Fibroblast of lung (primary cell): ENCODE results near the gene FAM98C. TPM values are rescaled to one million over a fixed set of nuclear protein-coding genes. Genes with fewer than 3 reads are reported as not detected.

Experiments used
- DNase-seq, 2 donors: peaks; one replicate each; pipeline versions ENCODE4 v3.0.0 to v3.0.0-alpha.2; 2010; ENCODE audit warnings: low read depth in 2 of 2
- H2AFZ ChIP-seq: 2 replicates; pipeline ENCODE4 v1.5.1; 2012; ENCODE audit warnings: low read length, control low read depth, inconsistent platforms
- H3K27ac ChIP-seq: 2 replicates; pipeline ENCODE4 v1.5.1; 2011; ENCODE audit warnings: low read length, control low read depth; ENCODE audit not compliant: insufficient read depth
- H3K27me3 ChIP-seq: 2 replicates; pipeline ENCODE4 v1.5.1; 2011; ENCODE audit warnings: mild to moderate bottlenecking, low read length; ENCODE audit not compliant: control insufficient read depth, insufficient read depth
- H3K36me3 ChIP-seq: 2 replicates; pipeline ENCODE4 v1.5.1; 2011; ENCODE audit warnings: low read length; ENCODE audit not compliant: control insufficient read depth, insufficient read depth
- H3K4me1 ChIP-seq: 2 replicates; pipeline ENCODE4 v1.5.1; 2011; ENCODE audit warnings: low read length; ENCODE audit not compliant: control insufficient read depth, insufficient read depth; ENCODE audit errors: extremely low read depth
- H3K4me2 ChIP-seq: 2 replicates; pipeline ENCODE4 v1.5.1; 2011; ENCODE audit warnings: low read length, control low read depth; ENCODE audit not compliant: insufficient read depth; ENCODE audit errors: extremely low read depth
- H3K4me3 ChIP-seq, 4 experiments: fragments of 200-600 bp in 1 of 4; sonication (generic) in 1 of 4; replicated peaks in 1 of 4; 2 replicates each; pipeline ENCODE4 v1.5.1; 2011 to 2016; ENCODE audit warnings: low read length in 4 of 4, low read depth in 3 of 4, mild to moderate bottlenecking in 3 of 4, control low read depth in 2 of 4, inconsistent platforms in 1 of 4, mixed read lengths in 1 of 4; ENCODE audit not compliant: insufficient read depth in 1 of 4; ENCODE audit errors: control extremely low read depth in 1 of 4
- H3K79me2 ChIP-seq: 2 replicates; pipeline ENCODE4 v1.5.1; 2012; ENCODE audit warnings: mild to moderate bottlenecking, low read length, inconsistent platforms; ENCODE audit not compliant: control insufficient read depth, insufficient read depth
- H3K9ac ChIP-seq: 2 replicates; pipeline ENCODE4 v1.5.1; 2011; ENCODE audit warnings: mild to moderate bottlenecking, low read length, control low read depth; ENCODE audit not compliant: insufficient read depth
- H3K9me3 ChIP-seq: 2 replicates; pipeline ENCODE4 v1.5.1; 2012; ENCODE audit warnings: low read depth, low read length; ENCODE audit not compliant: control insufficient read depth, insufficient read depth
- H4K20me1 ChIP-seq: 2 replicates; pipeline ENCODE4 v1.5.1; 2011; ENCODE audit warnings: low read length; ENCODE audit not compliant: control insufficient read depth, insufficient read depth; ENCODE audit errors: extremely low read depth
- CTCF ChIP-seq, 2 donors: IDR thresholded peaks in 1 of 2; conservative IDR thresholded peaks in 1 of 2; 1 replicate in 1 of 2; 2 replicates in 1 of 2; pipeline ENCODE4 v1.5.1; 2011 to 2012; ENCODE audit warnings: low read length in 2 of 2, control low read depth in 1 of 2, inconsistent platforms in 1 of 2, low read depth in 1 of 2, mild to moderate bottlenecking in 1 of 2
- EZH2 ChIP-seq: IDR thresholded peaks from 2 replicates; pipeline ENCODE4 v1.5.1; 2012; ENCODE audit warnings: low read length, control low read depth, mild to moderate bottlenecking; ENCODE audit errors: missing control alignments
- polyA plus RNA-seq, 2 donors: library from polyadenylated mRNA; depleted of rRNA in 1 of 2; stranded (reverse) in 1 of 2; unstranded in 1 of 2; fragments of >200 nt; gene quantifications; 2 replicates each; pipeline ENCODE4 v1.2.1, GENCODE V29; 2011 to 2012; ENCODE audit warnings: missing spikeins in 1 of 2
- total RNA-seq: library from RNA; depleted of rRNA; stranded (reverse); fragments of >200 nt; gene quantifications from 2 replicates; pipeline ENCODE4 v1.2.1, GENCODE V29; 2014

The FAM98C gene
- total and polyA plus RNA-seq, 2 donors (not counting 1 experiment from before 2014, with no cell fraction given), result 4.5 to 10.6 TPM

DNA sequence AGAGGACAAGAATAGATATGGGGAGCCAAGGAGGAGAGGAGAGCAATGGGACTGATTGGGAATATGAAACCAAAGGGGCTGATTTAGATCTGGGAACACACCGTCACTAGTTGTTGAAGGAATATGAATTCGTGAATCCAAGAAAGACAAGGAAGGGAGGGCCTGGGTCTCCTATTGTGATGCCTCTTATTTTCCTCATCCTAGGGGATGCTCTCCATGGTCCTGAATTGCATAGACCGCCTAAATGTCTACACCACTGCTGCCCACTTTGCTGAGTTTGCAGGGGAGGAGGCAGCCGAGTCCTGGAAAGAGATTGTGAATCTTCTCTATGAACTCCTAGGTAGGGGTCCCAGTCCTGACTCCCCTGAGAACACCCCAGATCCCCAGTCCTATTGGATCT, 52.1 kb downstream of the FAM98C start:
- Histone ChIP-seq H2AFZ (no peak overlapping the region), H4K20me1 (no peaks in the 10 kb centered on the region), H3K27me3 (no peaks in the 10 kb centered on the region), H3K9ac (no peak overlapping the region), H3K4me3 (no peak overlapping the region), H3K27ac (no peak overlapping the region), H3K4me2 (no peak overlapping the region), H3K4me1 (no peaks in the 10 kb centered on the region), H3K36me3 (no peaks in the 10 kb centered on the region), H3K9me3 (no peaks in the 10 kb centered on the region), H3K79me2 (no peaks in the 10 kb centered on the region)
- TF ChIP-seq EZH2, result no peak
- TF ChIP-seq CTCF (conservative IDR thresholded peaks at IDR 0.05 in 1 of 2, IDR thresholded peaks at IDR 0.05 in 1 of 2; ENCODE audit: low read depth in 1 of 2, low read length in 2 of 2), result no peak
- peak; percentile 14 to 15 for DNase-seq

DNA sequence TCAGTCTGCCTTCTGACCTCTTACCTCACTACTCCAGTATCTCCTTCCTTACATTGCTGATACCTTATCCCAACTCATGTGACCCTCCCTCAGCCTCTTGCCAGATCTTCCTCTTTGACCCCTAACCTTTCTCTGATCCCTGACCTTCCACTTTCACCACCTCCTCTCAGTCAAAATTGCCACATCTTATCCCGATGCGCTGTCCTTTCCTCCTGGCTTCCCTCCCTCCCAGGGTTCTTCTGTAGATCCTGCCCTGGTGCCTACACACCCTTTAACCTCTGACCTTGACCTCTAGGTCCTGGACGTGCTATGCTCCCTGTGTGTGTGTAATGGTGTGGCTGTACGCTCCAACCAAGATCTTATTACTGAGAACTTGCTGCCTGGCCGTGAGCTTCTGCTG, 54.3 kb downstream of the FAM98C start:
- Histone ChIP-seq H3K4me3 (no peak overlapping the region), H3K27ac (no peak overlapping the region), H3K9ac (no peak overlapping the region), H3K4me2 (no peak overlapping the region), H3K4me1 (no peaks in the 10 kb centered on the region), H3K79me2 (no peaks in the 10 kb centered on the region), H4K20me1 (no peaks in the 10 kb centered on the region), H3K27me3 (no peaks in the 10 kb centered on the region), H3K36me3 (no peaks in the 10 kb centered on the region), H2AFZ (no peak overlapping the region), H3K9me3 (no peaks in the 10 kb centered on the region)
- no peak for DNase-seq
- no peak for TF ChIP-seq CTCF (conservative IDR thresholded peaks at IDR 0.05 in 1 of 2, IDR thresholded peaks at IDR 0.05 in 1 of 2; ENCODE audit: low read depth in 1 of 2, low read length in 2 of 2)
- TF ChIP-seq EZH2, result no peak

- TF ChIP-seq CTCF (conservative IDR thresholded peaks at IDR 0.05 in 1 of 2, IDR thresholded peaks at IDR 0.05 in 1 of 2; ENCODE audit: low read depth in 1 of 2, low read length in 2 of 2) (no peak), EZH2 (no peak)
- Histone ChIP-seq H4K20me1 (no peaks in the 10 kb centered on the region), H2AFZ (no peak overlapping the region), H3K9me3 (no peaks in the 10 kb centered on the region), H3K27ac (no peak overlapping the region), H3K79me2 (no peaks in the 10 kb centered on the region), H3K9ac (no peak overlapping the region), H3K36me3 (no peaks in the 10 kb centered on the region), H3K4me1 (no peaks in the 10 kb centered on the region), H3K27me3 (no peaks in the 10 kb centered on the region), H3K4me2 (no peak overlapping the region), H3K4me3 (no peak overlapping the region)
- DNase-seq, result no peak
Measured at GRCh38 chr19:38457690-38458405, 55.0 kb downstream of the FAM98C start.

Other genes with a start within 250 kb of the FAM98C start
- gene DPF1, start 178.9 kb upstream of the FAM98C start, total RNA-seq, result 0.50 and 0.51 TPM in 2 replicates
- 1.6 and 5.2 TPM in 2 replicates for gene DPF1, start 178.9 kb upstream of the FAM98C start, polyA plus RNA-seq
- gene PPP1R14A, start 146.7 kb upstream of the FAM98C start, total RNA-seq, result 2.1 and 7.1 TPM in 2 replicates
- 2.2 and 146 TPM in 2 replicates for gene PPP1R14A, start 146.7 kb upstream of the FAM98C start, polyA plus RNA-seq
- 4.5 and 8.7 TPM in 2 replicates for gene SPINT2, start 138.5 kb upstream of the FAM98C start, total RNA-seq
- 2.1 and 4.6 TPM in 2 replicates for gene SPINT2, start 138.5 kb upstream of the FAM98C start, polyA plus RNA-seq
- not detected in 2 replicates for gene C19orf33, start 98.8 kb upstream of the FAM98C start, total RNA-seq
- not detected in 2 replicates for gene C19orf33, start 98.8 kb upstream of the FAM98C start, polyA plus RNA-seq
- 32.6 and 73.3 TPM in 2 replicates for gene YIF1B, start 87.1 kb upstream of the FAM98C start, total RNA-seq
- 67.2 and 96.5 TPM in 2 replicates for gene YIF1B, start 87.1 kb upstream of the FAM98C start, polyA plus RNA-seq
- 1.8 and 3.0 TPM in 2 replicates for gene KCNK6, start 83.2 kb upstream of the FAM98C start, total RNA-seq
- 4.0 and 48.1 TPM in 2 replicates for gene KCNK6, start 83.2 kb upstream of the FAM98C start, polyA plus RNA-seq
- 1.3 and 2.0 TPM in 2 replicates for gene CATSPERG, start 67.3 kb upstream of the FAM98C start, total RNA-seq
- 0.16 and 0.43 TPM in 2 replicates for gene CATSPERG, start 67.3 kb upstream of the FAM98C start, polyA plus RNA-seq
- gene PSMD8, start 28.5 kb upstream of the FAM98C start, total RNA-seq, result 190 and 217 TPM in 2 replicates
- gene PSMD8, start 28.5 kb upstream of the FAM98C start, polyA plus RNA-seq, result 287 and 366 TPM in 2 replicates
- gene GGN, start 15.1 kb upstream of the FAM98C start, total RNA-seq, result under 0.01 and 0.50 TPM in 2 replicates
- 0.15 and 0.20 TPM in 2 replicates for gene GGN, start 15.1 kb upstream of the FAM98C start, polyA plus RNA-seq
- 0.77 and 1.5 TPM in 2 replicates for gene SPRED3, start 14.4 kb upstream of the FAM98C start, total RNA-seq
- 2.0 and 4.8 TPM in 2 replicates for gene SPRED3, start 14.4 kb upstream of the FAM98C start, polyA plus RNA-seq
- gene RASGRP4, start 23.1 kb downstream of the FAM98C start, total RNA-seq, result not detected in 2 replicates
- not detected in 2 replicates for gene RASGRP4, start 23.1 kb downstream of the FAM98C start, polyA plus RNA-seq
- gene RYR1, start 30.6 kb downstream of the FAM98C start, total RNA-seq, result under 0.01 and 0.26 TPM in 2 replicates
- gene RYR1, start 30.6 kb downstream of the FAM98C start, polyA plus RNA-seq, result under 0.01 and 0.09 TPM in 2 replicates
- under 0.01 and 0.17 TPM in 2 replicates for gene MAP4K1, start 214.9 kb downstream of the FAM98C start, total RNA-seq
- 0.09 and 0.12 TPM in 2 replicates for gene MAP4K1, start 214.9 kb downstream of the FAM98C start, polyA plus RNA-seq
- gene EIF3K, start 216.1 kb downstream of the FAM98C start, total RNA-seq, result 198 and 334 TPM in 2 replicates
- gene EIF3K, start 216.1 kb downstream of the FAM98C start, polyA plus RNA-seq, result 171 and 280 TPM in 2 replicates
- gene ACTN4, start 244.6 kb downstream of the FAM98C start, total RNA-seq, result 65.0 and 127 TPM in 2 replicates
- gene ACTN4, start 244.6 kb downstream of the FAM98C start, polyA plus RNA-seq, result 363 and 683 TPM in 2 replicates